IMR-90 (cell line): ENCODE results near the gene CYP3A4. TPM values are rescaled to one million over a fixed set of nuclear protein-coding genes. Genes with fewer than 3 reads are reported as not detected.

Source experiments
- ATAC-seq: fragments of 200-7000 bp; cut with Tn5 transposase; 2 replicates; pipeline ENCODE4 v1.9.1; 2020; ENCODE audit warnings: low read depth, mild to moderate bottlenecking, moderate library complexity
- BruUV-seq: library from RNA; stranded (reverse); fragments of 400-500 nt; replicated peaks from 2 replicates; lab custom pipeline; 2021; lab: Mats Ljungman, UMichigan
- CTCF ChIA-PET: fragments of 300-600 bp; formaldehyde crosslinking; extraction: SDS; loops from one replicate; lab custom pipeline; 2021; ENCODE audit warnings: antibody characterized with exemption; lab: Yijun Ruan, JAX
- POLR2A ChIA-PET: fragments of 300-600 bp; sonication (Branson Sonifier 250); formaldehyde crosslinking; loops from one replicate; lab custom pipeline; 2022; ENCODE audit warnings: antibody characterized with exemption; ENCODE audit not compliant: unreplicated experiment; lab: Charles Lee
- DNase-seq: peaks from one replicate; pipeline ENCODE4 v3.0.0; 2013
- H2AFZ ChIP-seq: replicated peaks from 2 replicates; pipeline ENCODE3; 2013; ENCODE audit warnings: low read length, mild to moderate bottlenecking; ENCODE audit not compliant: poor library complexity
- H2AK5ac ChIP-seq: 2 replicates; pipeline ENCODE4 v1.6.1; 2013; ENCODE audit warnings: low read depth, low read length, inconsistent platforms
- H2AK9ac ChIP-seq: replicated peaks from 2 replicates; pipeline ENCODE3; 2013; ENCODE audit warnings: mild to moderate bottlenecking, low read depth, low read length, moderate library complexity; ENCODE audit not compliant: poor library complexity
- H2BK120ac ChIP-seq: 2 replicates; pipeline ENCODE4 v1.6.1; 2013; ENCODE audit warnings: low read depth, low read length, inconsistent platforms
- H2BK15ac ChIP-seq: 3 replicates; pipeline ENCODE4 v1.6.1; 2013; ENCODE audit warnings: low read depth, low read length, inconsistent platforms
- H2BK20ac ChIP-seq: 2 replicates; pipeline ENCODE4 v1.6.1; 2013; ENCODE audit warnings: low read depth, mild to moderate bottlenecking, inconsistent platforms, low read length, moderate library complexity
- H2BK5ac ChIP-seq: 2 replicates; pipeline ENCODE4 v1.6.1; 2013; ENCODE audit warnings: mild to moderate bottlenecking, low read depth, low read length, inconsistent platforms; ENCODE audit not compliant: poor library complexity, severe bottlenecking
- H3K14ac ChIP-seq: replicated peaks from 2 replicates; pipeline ENCODE4 v1.6.1; 2013; ENCODE audit warnings: low read depth, low read length, inconsistent platforms
- H3K18ac ChIP-seq: 2 replicates; pipeline ENCODE4 v1.6.1; 2013; ENCODE audit warnings: low read depth, low read length, control low read depth
- H3K23ac ChIP-seq: 2 replicates; pipeline ENCODE4 v1.6.1; 2013; ENCODE audit warnings: low read depth, low read length, inconsistent platforms
- H3K27ac ChIP-seq: 2 replicates; pipeline ENCODE4 v1.5.1; 2013; ENCODE audit warnings: mild to moderate bottlenecking, control low read depth, low read length; ENCODE audit not compliant: insufficient read depth
- H3K27me3 ChIP-seq: 2 replicates; pipeline ENCODE4 v1.6.1; 2013; ENCODE audit warnings: low read length; ENCODE audit not compliant: control insufficient read depth, insufficient read depth
- H3K36me3 ChIP-seq: 2 replicates; pipeline ENCODE4 v1.6.1; 2013; ENCODE audit warnings: low read length, mixed read lengths; ENCODE audit not compliant: control insufficient read depth, insufficient read depth
- H3K4ac ChIP-seq: 2 replicates; pipeline ENCODE4 v1.6.1; 2013; ENCODE audit warnings: low read depth, low read length, inconsistent platforms
- H3K4me1 ChIP-seq: 2 replicates; pipeline ENCODE4 v1.6.1; 2013; ENCODE audit warnings: low read length, mixed read lengths; ENCODE audit not compliant: control insufficient read depth, insufficient read depth
- H3K4me2 ChIP-seq: 2 replicates; pipeline ENCODE4 v1.6.1; 2013; ENCODE audit warnings: low read depth, mild to moderate bottlenecking, control low read depth, low read length, moderate library complexity
- H3K4me3 ChIP-seq: 2 replicates; pipeline ENCODE4 v1.5.1; 2013; ENCODE audit warnings: low read depth, mild to moderate bottlenecking, control low read depth, low read length, moderate library complexity; ENCODE audit not compliant: insufficient read depth
- H3K56ac ChIP-seq: 2 replicates; pipeline ENCODE4 v1.6.1; 2013; ENCODE audit warnings: low read length, inconsistent platforms; ENCODE audit not compliant: insufficient read depth; ENCODE audit errors: extremely low read depth
- H3K79me1 ChIP-seq, 2 experiments: 2 replicates each; pipeline ENCODE4 v1.6.1; 2013; ENCODE audit warnings: low read length in 2 of 2, inconsistent platforms in 1 of 2, low read depth in 1 of 2
- H3K9ac ChIP-seq: 2 replicates; pipeline ENCODE4 v1.6.1; 2013; ENCODE audit warnings: low read depth, low read length, control low read depth
- H3K9me1 ChIP-seq: 2 replicates; pipeline ENCODE4 v1.6.1; 2013; ENCODE audit warnings: low read length, inconsistent platforms; ENCODE audit not compliant: insufficient read depth
- H3K9me3 ChIP-seq: 2 replicates; pipeline ENCODE4 v1.6.1; 2013; ENCODE audit warnings: low read length; ENCODE audit not compliant: control insufficient read depth, insufficient read depth
- H4K20me1 ChIP-seq: 2 replicates; pipeline ENCODE4 v1.6.1; 2013; ENCODE audit warnings: low read length, inconsistent platforms; ENCODE audit not compliant: insufficient read depth
- H4K5ac ChIP-seq: 2 replicates; pipeline ENCODE4 v1.6.1; 2013; ENCODE audit warnings: mild to moderate bottlenecking, low read depth, low read length, control low read depth
- H4K8ac ChIP-seq, 2 experiments: 2 replicates each; pipeline ENCODE4 v1.6.1; 2013; ENCODE audit warnings: low read depth in 2 of 2, low read length in 2 of 2, control low read depth in 1 of 2, inconsistent platforms in 1 of 2
- H4K91ac ChIP-seq: 2 replicates; pipeline ENCODE4 v1.6.1; 2013; ENCODE audit warnings: low read depth, low read length, inconsistent platforms; ENCODE audit not compliant: insufficient read depth
- BHLHE40 ChIP-seq: fragments of 150-350 bp; IDR thresholded peaks from 2 replicates; pipeline ENCODE4 v1.6.1; 2016; ENCODE audit warnings: mild to moderate bottlenecking, low read depth, low read length
- CEBPB ChIP-seq: IDR thresholded peaks from 2 replicates; pipeline ENCODE4 v1.6.1; 2012; ENCODE audit warnings: low read depth, low read length, improper control_type of control experiment
- MAFK ChIP-seq: IDR thresholded peaks from 2 replicates; pipeline ENCODE4 v1.6.1; 2012; ENCODE audit warnings: low read depth, low read length, improper control_type of control experiment
- MAZ ChIP-seq: IDR thresholded peaks from 2 replicates; pipeline ENCODE4 v1.6.1; 2012; ENCODE audit warnings: low read depth, mild to moderate bottlenecking, low read length, improper control_type of control experiment, moderate library complexity, borderline replicate concordance
- MXI1 ChIP-seq: IDR thresholded peaks from 2 replicates; pipeline ENCODE4 v1.6.1; 2012; ENCODE audit warnings: low read depth, mild to moderate bottlenecking, low read length, moderate library complexity, borderline replicate concordance
- NFE2L2 ChIP-seq: fragments of 150-350 bp; IDR thresholded peaks from 2 replicates; pipeline ENCODE4 v1.6.1; 2016; ENCODE audit warnings: low read depth, mild to moderate bottlenecking, low read length
- POLR2A ChIP-seq: IDR thresholded peaks from 2 replicates; pipeline ENCODE4 v1.6.1; 2012; ENCODE audit warnings: mild to moderate bottlenecking, low read depth, low read length
- RAD21 ChIP-seq: IDR thresholded peaks from 2 replicates; pipeline ENCODE4 v1.6.1; 2012; ENCODE audit warnings: low read length, improper control_type of control experiment
- RCOR1 ChIP-seq: IDR thresholded peaks from 2 replicates; pipeline ENCODE4 v1.6.1; 2012; ENCODE audit warnings: mild to moderate bottlenecking, low read length, improper control_type of control experiment; ENCODE audit not compliant: insufficient replicate concordance
- RFX5 ChIP-seq: IDR thresholded peaks from 2 replicates; pipeline ENCODE4 v1.8.0; 2012; ENCODE audit warnings: low read depth, mild to moderate bottlenecking, low read length, moderate library complexity
- SMC3 ChIP-seq: fragments of 150-350 bp; IDR thresholded peaks from 2 replicates; pipeline ENCODE4 v1.6.1; 2016; ENCODE audit warnings: low read depth, mild to moderate bottlenecking, antibody characterized with exemption, low read length, moderate library complexity
- WGBS, 2 experiments: methylation state at CpG; one replicate each; pipeline versions ENCODE4 v1.1.5 to v1.1.7; 2013; ENCODE audit warnings: missing lambda C conversion rate in 2 of 2; ENCODE audit not compliant: insufficient read length in 1 of 2; ENCODE audit errors: extremely low coverage in 2 of 2; 5-methylcytosine and 5-hydroxymethylcytosine counted together
- dilution Hi-C: fragments of 300-500 bp; cut with HindIII; formaldehyde crosslinking; loops from one replicate; pipeline ENCODE4 v1.14.3; 2018; ENCODE audit warnings: low sequenced_read_pairs; ENCODE audit not compliant: unreplicated experiment
- in situ Hi-C: fragments of 300-500 bp; cut with MboI; formaldehyde crosslinking; loops from 3 replicates; pipeline ENCODE4 v1.14.3; 2019; ENCODE audit warnings: low sequenced_read_pairs, inconsistent platforms, mixed read lengths
- intact Hi-C: fragments of 100-400 bp; cut with micrococcal nuclease; formaldehyde crosslinking; loops from 2 replicates; pipeline ENCODE4 v1.10.0; 2022
- polyA plus RNA-seq, 3 experiments: library from polyadenylated mRNA; depleted of rRNA; stranded (reverse); fragments of >200 nt; gene quantifications; 2 replicates each; pipeline ENCODE4 v1.2.3, GENCODE V29; 2012; ENCODE audit warnings: low replicate concordance in 1 of 3
- total RNA-seq: library from RNA; depleted of rRNA; stranded (reverse); fragments of >200 nt; gene quantifications from 2 replicates; pipeline ENCODE4 v1.2.3, GENCODE V29; 2012
- TF ChIP-seq, protein P1 (sequence below): fragments of 150-350 bp; IDR thresholded peaks from 2 replicates; pipeline ENCODE4 v1.6.1; 2016; ENCODE audit warnings: low read depth, mild to moderate bottlenecking, low read length, moderate library complexity, borderline replicate concordance
- TF ChIP-seq, protein P2 (sequence below): conservative IDR thresholded peaks from 2 replicates; pipeline ENCODE4 v1.5.1; 2012; ENCODE audit warnings: mild to moderate bottlenecking, low read depth, low read length, improper control_type of control experiment
- TF ChIP-seq, protein P3 (sequence below): fragments of 150-350 bp; IDR thresholded peaks from 2 replicates; pipeline ENCODE4 v1.6.1; 2017; ENCODE audit warnings: mild to moderate bottlenecking, antibody characterized with exemption, low read length, low read depth

CYP3A4 gene
- total and polyA plus RNA-seq, 2 of the 4 experiments (the other 2 are of a cell fraction), result not detected

DNA sequence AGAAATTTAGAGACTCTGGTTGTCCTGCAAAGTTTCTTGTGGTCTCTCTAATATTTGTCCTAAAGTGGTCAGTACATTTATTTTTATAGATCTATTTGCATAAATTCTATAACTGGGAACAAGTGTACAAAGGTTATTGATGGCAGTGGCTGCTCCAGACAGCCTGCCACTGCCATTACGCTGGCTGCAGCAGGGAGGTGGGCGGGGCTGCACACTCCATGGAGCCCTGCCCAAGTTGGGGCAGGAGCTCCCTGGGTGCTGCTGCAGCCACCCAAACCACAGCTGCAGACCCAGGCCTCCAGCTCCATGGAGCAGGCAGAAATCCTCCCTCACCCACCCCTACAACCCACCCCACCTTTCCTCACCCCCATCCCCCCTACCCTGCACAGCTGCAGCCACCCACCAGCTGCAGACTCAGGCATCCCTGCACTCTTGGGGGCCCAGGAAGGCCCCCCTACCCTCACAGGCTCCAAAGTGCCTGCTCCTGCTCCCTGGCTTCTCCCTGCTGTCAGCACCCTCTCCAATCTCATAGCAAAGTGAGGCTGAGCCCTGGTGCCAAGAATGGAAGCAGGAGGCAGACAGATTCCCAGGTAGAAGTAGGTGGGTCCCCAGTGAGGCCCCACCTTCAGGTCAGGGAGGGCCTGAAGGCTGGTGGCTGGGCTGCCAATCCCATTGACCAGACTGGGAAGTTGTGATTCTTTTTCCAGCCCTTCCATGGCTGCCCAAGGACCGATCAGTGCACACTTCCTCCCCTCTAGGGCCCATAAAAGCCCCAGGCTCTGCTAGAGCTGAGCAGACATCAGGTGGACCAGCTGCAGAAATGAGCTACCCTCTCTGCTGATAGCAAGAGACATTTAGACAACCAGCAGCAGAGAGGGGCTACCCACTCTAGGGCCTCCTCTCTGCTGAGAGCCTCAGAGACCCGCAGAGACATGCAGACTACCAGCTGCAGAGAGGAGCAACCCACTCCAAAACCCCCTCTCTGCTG lies 39.0 kb upstream of the CYP3A4 start:
- Histone ChIP-seq H4K20me1 (no peaks in the 10 kb centered on the region), H3K36me3 (no peaks in the 10 kb centered on the region), H3K27me3 (peaks cover 8% of the 10 kb centered on the region), H2AK9ac (no peak overlapping the region), H2BK20ac (no peak overlapping the region), H3K4ac (no peak overlapping the region), H3K14ac (no peak overlapping the region), H2AFZ (no peak overlapping the region), H3K4me2 (no peak overlapping the region), H2BK120ac (no peak overlapping the region), H2BK15ac (no peak overlapping the region), H2BK5ac (no peak overlapping the region), H3K79me1 (no peaks in the 10 kb centered on the region), H3K23ac (no peak overlapping the region), H3K4me1 (no peaks in the 10 kb centered on the region), H4K8ac (no peak overlapping the region), H3K56ac (no peak overlapping the region), H3K4me3 (no peak overlapping the region), H3K18ac (no peak overlapping the region), H4K91ac (no peak overlapping the region), H2AK5ac (no peak overlapping the region), H3K9ac (no peak overlapping the region), H3K9me1 (no peaks in the 10 kb centered on the region), H3K27ac (no peak overlapping the region), H3K9me3 (no peaks in the 10 kb centered on the region), H4K5ac (no peak overlapping the region)
- in situ Hi-C loops (no loop called here), intact Hi-C loops (no loop called here), dilution Hi-C loops (no loop called here)
- WGBS, 2 experiments, result 30% methylated on average over 3 of the region's 4 CpGs; no CpG with 5 or more reads in 1 of the 2 experiments
- ChIA-PET CTCF (no interaction called here), POLR2A (no interaction called here)
- DNase-seq (no peak), ATAC-seq (no peak)
- BruUV-seq, result no TSS peak
- TF ChIP-seq, protein P1, sequence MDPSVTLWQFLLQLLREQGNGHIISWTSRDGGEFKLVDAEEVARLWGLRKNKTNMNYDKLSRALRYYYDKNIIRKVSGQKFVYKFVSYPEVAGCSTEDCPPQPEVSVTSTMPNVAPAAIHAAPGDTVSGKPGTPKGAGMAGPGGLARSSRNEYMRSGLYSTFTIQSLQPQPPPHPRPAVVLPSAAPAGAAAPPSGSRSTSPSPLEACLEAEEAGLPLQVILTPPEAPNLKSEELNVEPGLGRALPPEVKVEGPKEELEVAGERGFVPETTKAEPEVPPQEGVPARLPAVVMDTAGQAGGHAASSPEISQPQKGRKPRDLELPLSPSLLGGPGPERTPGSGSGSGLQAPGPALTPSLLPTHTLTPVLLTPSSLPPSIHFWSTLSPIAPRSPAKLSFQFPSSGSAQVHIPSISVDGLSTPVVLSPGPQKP, result no peak
- TF ChIP-seq, protein P2, sequence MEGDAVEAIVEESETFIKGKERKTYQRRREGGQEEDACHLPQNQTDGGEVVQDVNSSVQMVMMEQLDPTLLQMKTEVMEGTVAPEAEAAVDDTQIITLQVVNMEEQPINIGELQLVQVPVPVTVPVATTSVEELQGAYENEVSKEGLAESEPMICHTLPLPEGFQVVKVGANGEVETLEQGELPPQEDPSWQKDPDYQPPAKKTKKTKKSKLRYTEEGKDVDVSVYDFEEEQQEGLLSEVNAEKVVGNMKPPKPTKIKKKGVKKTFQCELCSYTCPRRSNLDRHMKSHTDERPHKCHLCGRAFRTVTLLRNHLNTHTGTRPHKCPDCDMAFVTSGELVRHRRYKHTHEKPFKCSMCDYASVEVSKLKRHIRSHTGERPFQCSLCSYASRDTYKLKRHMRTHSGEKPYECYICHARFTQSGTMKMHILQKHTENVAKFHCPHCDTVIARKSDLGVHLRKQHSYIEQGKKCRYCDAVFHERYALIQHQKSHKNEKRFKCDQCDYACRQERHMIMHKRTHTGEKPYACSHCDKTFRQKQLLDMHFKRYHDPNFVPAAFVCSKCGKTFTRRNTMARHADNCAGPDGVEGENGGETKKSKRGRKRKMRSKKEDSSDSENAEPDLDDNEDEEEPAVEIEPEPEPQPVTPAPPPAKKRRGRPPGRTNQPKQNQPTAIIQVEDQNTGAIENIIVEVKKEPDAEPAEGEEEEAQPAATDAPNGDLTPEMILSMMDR, result no peak
- TF ChIP-seq CEBPB, result no peak
- no peak for TF ChIP-seq MXI1
- no peak for TF ChIP-seq POLR2A
- TF ChIP-seq RCOR1, result no peak
- TF ChIP-seq MAZ, result no peak
- no peak for TF ChIP-seq MAFK
- TF ChIP-seq, protein P3, sequence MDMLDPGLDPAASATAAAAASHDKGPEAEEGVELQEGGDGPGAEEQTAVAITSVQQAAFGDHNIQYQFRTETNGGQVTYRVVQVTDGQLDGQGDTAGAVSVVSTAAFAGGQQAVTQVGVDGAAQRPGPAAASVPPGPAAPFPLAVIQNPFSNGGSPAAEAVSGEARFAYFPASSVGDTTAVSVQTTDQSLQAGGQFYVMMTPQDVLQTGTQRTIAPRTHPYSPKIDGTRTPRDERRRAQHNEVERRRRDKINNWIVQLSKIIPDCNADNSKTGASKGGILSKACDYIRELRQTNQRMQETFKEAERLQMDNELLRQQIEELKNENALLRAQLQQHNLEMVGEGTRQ, result no peak
- no peak for TF ChIP-seq BHLHE40
- TF ChIP-seq SMC3, result no peak
- TF ChIP-seq NFE2L2, result no peak
- no peak for TF ChIP-seq RFX5
- TF ChIP-seq RAD21, result no peak
